A549 (cell line): ENCODE results near the gene CFAP99.

ENCODE experiments used
- CEBPB ChIP-seq, 2 experiments: fragments of >200 bp in 1 of 2; sonication (Bioruptor Twin) in 1 of 2; formaldehyde crosslinking in 1 of 2; IDR thresholded peaks; 2 replicates each; pipeline ENCODE4 v1.6.1; 2012 to 2016
- E2F6 ChIP-seq: IDR thresholded peaks from 2 replicates; pipeline ENCODE4 v1.6.1; 2012; ENCODE audit warnings: low read depth, borderline replicate concordance
- EP300 ChIP-seq, 2 experiments: fragments of >200 bp; sonication (Bioruptor Twin); formaldehyde crosslinking; IDR thresholded peaks; 2 replicates in 1 of 2; 3 replicates in 1 of 2; pipeline ENCODE4 v1.6.1; 2016 to 2017
- MAFK ChIP-seq: fragments of 450-650 bp; IDR thresholded peaks from 2 replicates; pipeline ENCODE4 v1.6.1; 2014; ENCODE audit not compliant: partially characterized antibody
- NFE2L2 ChIP-seq: fragments of 150-350 bp; conservative IDR thresholded peaks from 2 replicates; pipeline ENCODE4 v1.6.1; 2014; ENCODE audit warnings: low read length
- NPAS2 ChIP-seq: fragments of 250-450 bp; sonication (Bioruptor Pico); IDR thresholded peaks from 2 replicates; pipeline ENCODE4 v1.8.0; 2022; ENCODE audit warnings: mild to moderate bottlenecking, moderate library complexity, borderline replicate concordance
- POLR2A ChIP-seq: IDR thresholded peaks from 2 replicates; pipeline ENCODE4 v1.6.1; 2012; ENCODE audit warnings: mild to moderate bottlenecking, low read length
- SMC3 ChIP-seq: fragments of >200 bp; sonication (Bioruptor Twin); formaldehyde crosslinking; IDR thresholded peaks from 3 replicates; pipeline ENCODE4 v1.6.1; 2018; ENCODE audit warnings: inconsistent platforms
- TFCP2L1 ChIP-seq: fragments of 250-450 bp; sonication (Bioruptor Pico); IDR thresholded peaks from 2 replicates; pipeline ENCODE4 v1.5.0; 2021; ENCODE audit warnings: mild to moderate bottlenecking
- TF ChIP-seq, protein P1 (sequence below): fragments of >200 bp; sonication (Bioruptor Twin); formaldehyde crosslinking; IDR thresholded peaks from 3 replicates; pipeline ENCODE4 v1.5.1; 2016
- TF ChIP-seq, protein P2 (sequence below): fragments of >200 bp; sonication (Bioruptor Twin); formaldehyde crosslinking; IDR thresholded peaks from 3 replicates; pipeline ENCODE4 v1.6.1; 2016
- TF ChIP-seq, protein P3 (sequence below): IDR thresholded peaks from 2 replicates; pipeline ENCODE4 v1.6.1; 2012

DNA sequence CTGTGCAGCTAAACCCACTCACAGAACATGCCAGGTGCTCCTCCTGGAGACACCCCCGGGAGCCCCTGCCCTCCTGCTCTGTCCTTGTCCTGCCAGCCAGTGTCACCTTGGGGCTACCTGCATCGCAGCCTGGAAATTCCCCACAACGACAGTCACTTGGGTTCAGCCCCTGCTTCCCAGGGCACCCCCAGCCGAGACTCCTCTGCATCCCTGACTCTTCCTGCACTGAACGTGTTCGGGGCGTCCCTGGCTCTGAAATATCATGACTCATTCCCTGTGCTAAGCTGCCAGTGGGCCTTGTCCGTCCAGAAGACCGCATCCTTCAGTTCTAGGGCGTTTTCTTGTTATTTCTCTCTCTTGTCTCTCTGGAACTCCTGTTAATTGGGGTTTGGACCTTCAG is 5.8 kb downstream of the CFAP99 start:
- TF ChIP-seq POLR2A (no peak), TFCP2L1 (CRISPR knock-in tag) (no peak), NFE2L2 (no peak), MAFK (no peak), NPAS2 (CRISPR knock-in tag) (no peak), E2F6 (no peak), EP300 (IDR thresholded peaks at IDR 0.05) (no peak), CEBPB (IDR thresholded peaks at IDR 0.05) (no peak), SMC3 (no peak)
- TF ChIP-seq, protein P1, sequence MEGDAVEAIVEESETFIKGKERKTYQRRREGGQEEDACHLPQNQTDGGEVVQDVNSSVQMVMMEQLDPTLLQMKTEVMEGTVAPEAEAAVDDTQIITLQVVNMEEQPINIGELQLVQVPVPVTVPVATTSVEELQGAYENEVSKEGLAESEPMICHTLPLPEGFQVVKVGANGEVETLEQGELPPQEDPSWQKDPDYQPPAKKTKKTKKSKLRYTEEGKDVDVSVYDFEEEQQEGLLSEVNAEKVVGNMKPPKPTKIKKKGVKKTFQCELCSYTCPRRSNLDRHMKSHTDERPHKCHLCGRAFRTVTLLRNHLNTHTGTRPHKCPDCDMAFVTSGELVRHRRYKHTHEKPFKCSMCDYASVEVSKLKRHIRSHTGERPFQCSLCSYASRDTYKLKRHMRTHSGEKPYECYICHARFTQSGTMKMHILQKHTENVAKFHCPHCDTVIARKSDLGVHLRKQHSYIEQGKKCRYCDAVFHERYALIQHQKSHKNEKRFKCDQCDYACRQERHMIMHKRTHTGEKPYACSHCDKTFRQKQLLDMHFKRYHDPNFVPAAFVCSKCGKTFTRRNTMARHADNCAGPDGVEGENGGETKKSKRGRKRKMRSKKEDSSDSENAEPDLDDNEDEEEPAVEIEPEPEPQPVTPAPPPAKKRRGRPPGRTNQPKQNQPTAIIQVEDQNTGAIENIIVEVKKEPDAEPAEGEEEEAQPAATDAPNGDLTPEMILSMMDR: no peak
- TF ChIP-seq, protein P2, sequence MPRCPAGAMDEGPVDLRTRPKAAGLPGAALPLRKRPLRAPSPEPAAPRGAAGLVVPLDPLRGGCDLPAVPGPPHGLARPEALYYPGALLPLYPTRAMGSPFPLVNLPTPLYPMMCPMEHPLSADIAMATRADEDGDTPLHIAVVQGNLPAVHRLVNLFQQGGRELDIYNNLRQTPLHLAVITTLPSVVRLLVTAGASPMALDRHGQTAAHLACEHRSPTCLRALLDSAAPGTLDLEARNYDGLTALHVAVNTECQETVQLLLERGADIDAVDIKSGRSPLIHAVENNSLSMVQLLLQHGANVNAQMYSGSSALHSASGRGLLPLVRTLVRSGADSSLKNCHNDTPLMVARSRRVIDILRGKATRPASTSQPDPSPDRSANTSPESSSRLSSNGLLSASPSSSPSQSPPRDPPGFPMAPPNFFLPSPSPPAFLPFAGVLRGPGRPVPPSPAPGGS: no peak
- TF ChIP-seq, protein P3, sequence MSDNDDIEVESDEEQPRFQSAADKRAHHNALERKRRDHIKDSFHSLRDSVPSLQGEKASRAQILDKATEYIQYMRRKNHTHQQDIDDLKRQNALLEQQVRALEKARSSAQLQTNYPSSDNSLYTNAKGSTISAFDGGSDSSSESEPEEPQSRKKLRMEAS: no peak
